Activated CD4-positive, alpha-beta T cell treated with anti-CD3 and anti-CD28 coated beads, Interleukin-2, Interleukin-6, amounts not matched to agents 100 ng/mL and 50 ng/mL, durations not matched to agents 16 hours and 8 hours (primary cell): ENCODE data around the gene RUNDC1.
"Not testable (repeated sequence)": the region's sequence is repeated elsewhere in the genome, so short reads cannot be mapped to it uniquely, and the experiment has no call there.

Source experiments
- DNase-seq: peaks from one replicate; pipeline ENCODE4 v3.0.0-alpha.2; 2020

Gene RUNDC1

DNA sequence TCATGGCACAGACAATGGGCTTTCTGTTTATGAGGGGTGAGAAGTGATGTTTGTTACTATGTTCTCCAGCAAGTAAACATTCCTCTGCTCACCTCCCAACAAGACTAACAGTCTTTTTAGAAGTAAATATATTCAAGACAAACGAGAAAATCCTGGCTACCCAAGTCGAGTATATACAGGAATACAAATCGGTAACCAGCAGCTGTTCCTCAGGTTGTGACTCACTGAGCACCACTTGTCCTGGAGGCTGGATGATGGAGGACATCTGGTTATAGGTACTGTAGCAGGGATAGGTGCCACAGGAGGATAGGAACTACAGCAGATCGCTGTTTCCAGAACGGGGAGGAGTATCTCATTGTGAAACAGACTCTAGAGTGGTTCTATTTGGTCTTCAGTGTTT, 12.5 kb downstream of the RUNDC1 start:
- DNase-seq = no peak

DNA sequence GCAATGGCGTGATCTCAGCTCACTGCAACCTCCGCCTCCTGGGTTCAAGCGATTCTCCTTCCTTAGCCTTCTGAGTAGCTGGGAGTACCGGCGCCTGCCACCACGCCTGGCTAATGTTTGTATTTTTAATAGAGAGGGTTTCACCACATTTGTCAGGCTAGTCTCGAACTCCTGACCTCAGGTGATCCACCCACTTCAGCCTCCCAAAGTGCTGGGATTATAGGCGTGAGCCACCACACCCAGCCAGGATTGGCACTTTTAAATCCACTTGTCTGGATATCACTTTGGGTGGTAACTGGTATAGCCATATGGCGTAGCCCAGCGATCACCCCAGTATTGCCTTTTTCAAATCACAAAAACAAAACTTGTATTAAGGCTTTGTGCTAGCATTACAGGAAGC, 13.5 kb downstream of the RUNDC1 start:
- not testable (repeated sequence) for DNase-seq

DNA sequence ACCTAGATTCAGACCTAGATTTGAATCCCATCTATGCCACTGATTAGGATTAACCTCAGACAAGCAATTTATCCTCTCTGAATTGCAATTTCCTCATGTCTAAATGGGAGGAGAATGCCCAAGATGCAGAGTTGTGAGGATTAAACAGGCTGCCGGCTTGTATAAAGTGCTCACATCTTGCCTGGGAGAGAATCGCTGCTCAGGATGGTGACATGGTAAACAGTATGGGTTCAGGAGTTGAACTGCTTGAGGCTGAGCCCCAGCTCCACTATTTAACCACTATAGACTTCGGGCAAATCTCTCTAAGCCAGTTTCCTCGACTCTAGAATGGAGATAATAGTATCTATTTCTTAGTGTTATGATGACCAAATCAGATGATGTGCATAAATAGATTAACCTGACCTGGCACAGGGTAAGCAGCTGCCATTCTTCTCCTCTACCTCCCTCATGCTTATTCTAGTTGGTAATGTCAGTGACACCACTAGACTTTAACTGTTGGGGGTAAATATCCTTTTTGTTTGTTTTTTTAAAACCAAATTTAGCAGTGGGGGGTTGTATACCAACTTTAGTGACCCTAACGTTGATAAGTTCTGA, 17.1 kb downstream of the RUNDC1 start:
- DNase-seq = no peak

DNA sequence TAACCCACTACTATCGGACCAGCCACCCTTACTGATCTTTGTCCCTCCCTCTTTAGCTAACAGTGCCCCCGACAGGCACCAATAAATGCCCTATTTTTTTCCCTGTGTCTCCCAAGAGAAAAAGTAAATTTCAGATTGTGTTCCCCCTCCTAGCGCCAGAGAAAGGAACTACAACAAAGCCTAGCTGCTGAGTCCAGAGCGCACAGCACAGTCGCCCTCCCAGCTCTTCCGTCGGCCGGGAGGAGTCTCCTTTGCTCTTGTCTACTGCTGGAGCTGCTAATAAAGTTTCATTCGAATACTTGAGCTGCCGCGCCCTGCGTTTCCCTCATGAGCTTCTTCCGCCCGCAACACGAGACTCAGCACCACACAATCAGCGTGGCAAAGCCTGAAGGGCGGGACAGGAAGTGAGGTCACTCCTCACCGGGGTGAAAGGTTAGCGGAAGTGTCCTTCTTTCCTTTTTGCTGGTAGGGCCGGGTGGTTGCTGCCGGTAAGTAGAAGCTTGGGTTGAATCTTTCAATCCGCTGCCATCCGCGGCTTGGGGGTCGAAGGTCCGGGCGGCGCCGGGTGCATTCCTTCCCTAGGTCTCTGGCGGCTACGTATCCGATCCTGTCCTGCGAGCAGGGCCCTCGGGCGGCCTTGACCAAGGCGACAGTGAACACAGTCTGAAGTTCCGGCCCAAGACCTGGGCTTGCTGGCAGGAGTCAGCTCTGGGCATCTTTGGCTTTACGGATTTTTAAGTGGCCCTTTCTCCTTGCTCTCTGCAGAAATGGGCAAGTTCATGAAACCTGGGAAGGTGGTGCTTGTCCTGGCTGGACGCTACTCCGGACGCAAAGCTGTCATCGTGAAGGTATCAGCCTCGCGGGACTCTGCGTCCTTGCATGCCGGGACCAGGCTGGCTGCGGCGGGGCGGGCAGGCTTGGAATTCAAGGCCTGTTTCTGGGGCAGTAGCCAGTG, 17.9 kb downstream of the RUNDC1 start, which contains the start of gene RPL27:
Gene RPL27, plus strand, starts transcription at position 436 of the 955 bp plus-strand sequence. Its CDS starts 332 bp downstream, at position 768.
- DNase-seq = peak; percentile 99

DNA sequence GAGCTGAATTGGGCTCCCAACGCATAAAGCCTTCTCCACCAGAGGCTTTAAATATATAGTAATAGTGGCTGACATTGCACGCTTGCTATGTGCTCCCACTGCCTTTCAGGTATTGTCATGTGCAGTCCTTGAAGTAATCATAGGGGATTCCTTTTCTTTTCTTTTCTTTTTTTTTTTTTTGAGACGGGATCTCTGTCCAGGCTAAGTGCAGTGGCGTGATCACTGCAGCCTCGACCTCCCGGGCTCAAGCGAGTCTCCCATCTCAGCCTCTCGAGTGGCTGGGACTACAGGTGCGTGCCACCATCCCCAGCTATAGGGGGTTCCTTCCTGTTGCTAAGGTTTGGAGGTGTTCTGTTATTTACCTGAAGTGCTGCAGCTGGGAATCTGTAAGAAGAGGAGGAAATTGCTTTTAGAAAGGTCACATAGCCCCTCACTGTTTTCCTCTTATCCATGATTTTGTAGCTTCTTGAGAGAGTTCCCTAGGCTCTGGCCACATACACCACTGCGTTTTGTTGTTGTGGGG, 18.7 kb downstream of the RUNDC1 start:
- DNase-seq = no peak

DNA sequence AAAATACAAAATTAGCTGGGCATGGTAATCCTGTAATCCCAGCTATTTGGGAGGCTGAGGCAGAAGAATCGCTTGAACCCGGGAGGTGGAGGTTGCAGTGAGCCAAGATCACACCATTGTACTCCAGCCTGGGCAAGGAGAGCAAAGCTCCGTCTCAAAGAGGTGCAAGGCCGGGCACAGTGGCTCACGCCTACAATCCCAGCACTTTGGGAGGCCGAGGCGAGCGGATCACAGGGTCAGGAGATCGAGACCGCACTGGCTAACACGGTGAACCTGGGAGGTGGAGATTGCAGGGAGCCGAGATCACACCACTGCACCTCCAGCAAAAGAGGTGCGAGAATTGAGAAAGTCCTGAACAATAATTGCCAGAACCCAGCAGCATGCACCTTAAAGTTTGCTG, 20.5 kb downstream of the RUNDC1 start:
- DNase-seq = not testable (repeated sequence)

DNA sequence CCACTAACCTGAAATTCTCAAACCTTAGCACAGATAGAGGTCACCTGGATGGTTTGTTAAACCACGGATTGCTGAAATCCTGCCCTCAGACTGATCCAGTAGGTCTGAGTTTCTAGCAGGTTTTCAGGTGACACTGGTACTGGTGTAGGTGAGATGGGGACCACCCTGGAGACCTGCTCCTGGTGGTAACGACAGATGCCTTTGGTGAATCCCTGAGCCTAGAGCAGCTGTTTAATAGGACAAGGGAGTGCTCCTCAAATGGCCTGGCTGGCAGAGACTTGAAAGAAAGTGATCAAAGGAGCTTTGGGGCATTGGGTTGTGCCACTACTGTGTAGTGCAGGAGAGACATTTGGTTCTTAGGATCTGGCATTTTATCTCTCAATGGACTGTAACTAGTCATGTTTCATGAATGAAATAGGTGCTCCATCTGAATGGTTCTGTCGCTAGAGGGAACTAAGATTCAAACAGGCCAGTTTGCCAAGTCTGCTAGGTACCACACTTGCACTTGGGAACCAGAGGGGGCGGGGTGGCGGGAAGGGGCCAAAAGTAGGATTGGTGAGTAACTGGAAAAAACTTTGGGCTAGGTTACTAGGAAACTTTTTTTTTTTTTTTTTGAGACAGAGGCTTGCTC, 23.3 kb downstream of the RUNDC1 start:
- DNase-seq = no peak

DNA sequence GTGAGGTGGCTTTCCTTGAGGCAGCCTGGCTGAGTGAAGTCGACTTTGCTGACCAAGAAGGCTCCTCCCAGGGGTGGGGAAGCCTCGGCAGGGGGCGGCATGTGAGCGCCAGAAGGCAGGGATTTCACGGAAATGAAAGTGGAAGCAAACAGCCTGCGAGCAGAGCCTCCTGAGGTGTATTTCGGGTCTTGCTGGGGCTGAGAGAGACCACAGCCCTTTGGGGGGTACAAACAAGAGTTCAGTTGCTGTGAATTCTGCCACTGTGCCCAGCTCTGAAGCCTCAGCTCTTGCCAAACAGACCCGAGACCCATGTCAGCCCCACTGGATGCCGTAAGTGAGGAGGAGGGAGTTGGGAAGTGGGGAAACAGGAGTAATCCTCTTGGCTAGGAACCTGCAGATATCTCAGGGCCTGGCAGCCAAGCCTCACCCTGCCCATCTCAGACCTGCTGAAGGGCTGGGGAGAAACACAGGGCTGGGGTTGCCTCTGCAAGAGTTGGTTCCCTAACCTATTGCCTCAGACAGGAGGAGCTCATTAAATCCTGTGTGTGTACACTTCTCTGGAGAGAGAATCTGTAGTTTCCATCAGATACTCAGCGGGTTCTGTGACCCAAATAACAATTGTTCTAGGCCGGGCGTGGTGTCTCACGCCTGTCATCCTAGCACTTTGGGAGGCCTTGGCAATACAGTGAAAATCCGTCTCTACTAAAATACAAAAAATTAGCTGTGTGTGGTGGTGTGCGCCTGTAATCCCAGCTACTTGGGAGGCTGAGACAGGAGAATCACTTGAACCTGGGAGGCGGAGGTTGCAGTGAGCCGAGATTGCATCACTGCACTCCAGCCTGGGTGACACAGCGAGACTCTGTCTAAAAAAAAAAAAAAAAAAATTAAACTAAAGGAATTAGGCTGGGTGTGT, 26.5 kb downstream of the RUNDC1 start, which contains the start of gene IFI35:
Gene IFI35, plus strand, starts transcription at position 146 of the 913 bp plus-strand sequence. Its CDS starts 164 bp downstream, at position 310.
- DNase-seq = peak; percentile 91

DNA sequence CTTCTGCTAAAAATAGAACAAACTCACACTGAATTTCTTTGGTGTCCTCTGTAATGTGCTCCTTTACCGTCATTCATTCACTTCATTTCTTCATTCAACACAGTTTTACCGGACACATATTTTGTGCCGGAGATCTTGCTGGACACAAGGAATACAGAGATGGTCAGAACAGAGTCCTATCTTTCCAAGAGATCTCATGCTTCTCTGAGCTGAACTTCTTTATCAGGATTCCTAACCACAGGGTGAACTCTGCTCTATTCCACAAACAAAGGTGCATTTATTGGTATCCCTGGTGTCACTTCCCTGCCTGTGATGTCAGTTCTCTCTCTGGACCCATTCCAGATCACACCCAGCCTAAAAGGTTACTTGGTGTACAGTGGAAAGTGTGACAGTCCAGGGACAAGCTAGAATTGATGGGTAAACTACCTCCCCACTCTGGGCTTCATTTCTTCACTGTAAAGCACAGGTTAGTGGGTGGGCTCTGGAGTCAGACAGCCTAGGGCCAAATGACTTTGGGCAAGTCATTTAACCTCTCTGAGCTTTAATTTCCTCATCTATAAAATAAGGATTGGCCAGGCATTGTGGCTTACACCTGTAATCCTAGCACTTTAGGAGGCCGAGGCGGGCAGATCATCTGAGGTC, 30.4 kb downstream of the RUNDC1 start:
- DNase-seq = no peak

DNA sequence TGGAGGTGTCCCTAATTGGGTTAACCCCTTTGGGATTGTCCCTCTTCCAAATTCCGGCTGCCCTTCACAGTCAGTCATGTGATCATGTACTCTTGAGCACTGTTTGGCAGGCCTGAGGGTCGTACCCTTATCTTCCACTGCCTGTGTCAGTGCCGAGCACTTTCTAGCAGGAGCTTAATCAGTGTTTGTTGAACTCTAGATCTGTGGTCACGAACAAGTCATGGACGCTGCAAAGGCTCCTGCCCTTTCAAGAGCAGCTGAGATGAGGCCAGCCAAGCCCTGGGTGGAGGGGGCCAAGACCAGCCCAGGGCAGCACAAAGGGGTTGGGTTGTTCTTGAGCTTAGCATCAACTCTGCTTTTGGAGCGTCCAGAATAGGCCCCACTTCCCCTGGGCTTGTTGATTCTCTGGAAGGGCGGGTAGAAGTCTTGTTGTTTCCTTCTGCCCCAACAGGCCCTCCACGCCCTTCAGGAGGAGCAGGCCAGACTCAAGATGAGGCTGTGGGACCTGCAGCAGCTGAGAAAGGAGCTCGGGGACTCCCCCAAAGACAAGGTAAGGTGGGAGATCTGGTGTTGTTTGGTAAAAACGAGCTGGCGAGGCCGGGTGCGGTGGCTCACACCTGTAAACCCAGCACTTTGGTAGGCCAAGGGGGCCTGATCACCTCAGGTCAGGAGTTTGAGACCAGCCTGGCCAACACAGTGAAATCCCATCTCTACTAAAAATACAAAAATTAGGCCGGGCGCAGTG, 31.5 kb downstream of the RUNDC1 start:
- DNase-seq = no peak

DNA sequence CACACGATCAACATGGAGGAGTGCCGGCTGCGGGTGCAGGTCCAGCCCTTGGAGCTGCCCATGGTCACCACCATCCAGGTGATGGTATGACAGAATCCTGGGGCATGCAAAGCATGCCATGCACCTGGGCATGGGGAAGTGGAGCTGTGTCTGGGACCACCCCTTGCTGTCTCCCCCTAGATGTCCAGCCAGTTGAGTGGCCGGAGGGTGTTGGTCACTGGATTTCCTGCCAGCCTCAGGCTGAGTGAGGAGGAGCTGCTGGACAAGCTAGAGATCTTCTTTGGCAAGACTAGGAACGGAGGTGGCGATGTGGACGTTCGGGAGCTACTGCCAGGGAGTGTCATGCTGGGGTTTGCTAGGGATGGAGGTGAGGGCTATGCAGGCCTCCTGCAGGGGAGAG, 32.9 kb downstream of the RUNDC1 start:
- DNase-seq = no peak

DNA sequence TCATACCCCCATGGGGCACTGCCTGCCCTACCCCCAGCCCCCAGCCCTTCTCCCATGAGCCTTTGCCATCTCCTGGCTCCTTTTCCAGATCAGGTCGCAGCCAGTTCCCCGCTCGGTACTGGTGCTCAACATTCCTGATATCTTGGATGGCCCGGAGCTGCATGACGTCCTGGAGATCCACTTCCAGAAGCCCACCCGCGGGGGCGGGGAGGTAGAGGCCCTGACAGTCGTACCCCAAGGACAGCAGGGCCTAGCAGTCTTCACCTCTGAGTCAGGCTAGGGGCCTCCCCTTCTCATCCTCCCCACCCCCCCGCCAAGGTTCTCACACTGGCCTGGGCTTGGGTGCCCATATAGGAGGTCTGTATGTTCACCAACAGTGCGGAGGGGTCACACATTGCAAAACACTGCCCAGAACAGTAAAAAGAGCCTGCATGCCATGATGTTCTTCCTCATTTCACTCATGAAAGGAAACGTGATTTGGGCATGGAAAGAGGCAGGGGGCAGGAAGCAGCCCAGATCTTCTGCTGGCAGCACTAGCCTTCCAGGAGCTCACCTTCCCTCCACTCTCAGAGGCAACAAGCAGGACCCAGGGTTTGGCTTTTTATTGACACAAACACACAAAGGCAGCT, 33.8 kb downstream of the RUNDC1 start:
- no peak for DNase-seq

DNA sequence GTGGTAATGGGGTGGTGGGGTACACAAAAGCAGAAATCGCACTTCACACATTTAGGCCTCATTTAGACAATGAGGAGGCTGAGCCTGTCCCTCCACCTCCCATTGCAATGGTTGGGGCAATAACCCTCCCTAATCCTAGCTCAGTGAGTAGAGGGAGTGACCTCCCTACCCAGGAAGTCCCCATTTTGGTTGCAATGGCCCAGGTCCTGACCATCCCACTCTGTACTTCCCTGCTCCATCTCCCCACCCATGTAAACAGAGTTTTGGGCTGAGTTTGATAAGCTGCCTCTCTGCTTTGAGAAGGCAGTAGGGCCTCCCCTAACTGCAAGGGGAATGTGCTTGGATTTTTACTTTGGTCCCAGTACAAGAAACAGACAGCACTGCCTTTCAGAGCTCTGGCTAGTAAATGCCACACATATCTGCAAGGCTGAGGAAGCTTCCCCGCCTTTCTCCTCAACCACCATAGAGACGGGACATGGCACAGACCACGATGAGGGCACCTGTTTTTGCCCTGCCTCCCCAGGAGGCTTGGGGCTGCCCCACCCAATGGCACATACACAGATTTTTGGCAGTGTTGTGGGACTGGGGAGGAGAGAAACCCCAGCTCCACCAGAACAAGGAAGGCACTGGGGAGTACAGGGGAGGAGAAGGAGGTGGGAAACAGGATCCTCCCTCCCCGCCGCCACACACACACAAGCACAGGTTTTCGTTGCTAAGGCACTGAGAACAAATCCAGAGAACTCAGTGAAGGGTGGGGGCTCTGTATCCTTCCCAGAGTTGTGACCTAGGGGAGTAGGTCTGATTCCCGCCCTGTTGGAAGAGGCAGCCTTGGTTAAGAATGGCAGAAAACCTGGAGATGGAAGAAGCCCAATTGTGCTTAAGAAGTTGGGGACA, 34.5 kb downstream of the RUNDC1 start:
- no peak for DNase-seq

DNA sequence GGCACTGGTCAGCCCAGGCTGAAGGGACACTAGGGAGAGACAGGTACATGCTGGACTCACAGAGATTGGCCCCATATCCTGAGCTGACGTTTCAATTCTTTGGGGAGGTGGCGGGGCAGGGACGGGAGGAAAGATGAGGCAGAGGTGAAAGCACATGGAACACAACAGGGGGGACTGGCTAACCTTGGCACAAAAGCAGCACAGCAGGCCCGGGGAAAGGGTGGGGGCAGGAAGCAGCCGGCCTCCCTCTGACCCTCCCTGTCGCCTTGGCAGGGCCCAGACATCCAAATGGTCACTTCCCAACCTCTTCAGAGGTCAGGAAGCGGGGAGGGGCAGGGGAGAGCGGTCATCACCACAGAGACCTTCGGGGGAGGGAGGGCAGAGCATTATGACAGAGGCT, 35.2 kb downstream of the RUNDC1 start:
- no peak for DNase-seq

DNA sequence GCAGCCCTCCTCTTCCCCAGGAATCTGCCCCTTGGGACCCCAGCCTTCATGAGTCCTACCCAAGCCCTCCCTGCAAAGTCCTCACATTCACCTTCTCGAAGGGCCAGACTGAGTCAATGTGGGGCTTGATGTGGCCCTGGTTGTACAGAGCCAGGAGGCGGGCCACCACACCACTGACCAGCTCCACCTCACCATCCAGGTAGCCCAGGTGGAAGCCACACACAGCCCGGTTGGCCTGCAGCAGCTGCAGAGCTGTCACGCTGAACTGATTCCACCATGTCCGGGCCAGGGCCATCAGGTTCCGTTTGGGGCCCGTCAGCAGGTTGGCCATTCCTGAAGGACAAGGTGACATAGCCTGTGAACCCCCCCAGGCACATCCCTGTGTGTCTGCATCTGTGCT, 35.9 kb downstream of the RUNDC1 start:
- no peak for DNase-seq

DNA sequence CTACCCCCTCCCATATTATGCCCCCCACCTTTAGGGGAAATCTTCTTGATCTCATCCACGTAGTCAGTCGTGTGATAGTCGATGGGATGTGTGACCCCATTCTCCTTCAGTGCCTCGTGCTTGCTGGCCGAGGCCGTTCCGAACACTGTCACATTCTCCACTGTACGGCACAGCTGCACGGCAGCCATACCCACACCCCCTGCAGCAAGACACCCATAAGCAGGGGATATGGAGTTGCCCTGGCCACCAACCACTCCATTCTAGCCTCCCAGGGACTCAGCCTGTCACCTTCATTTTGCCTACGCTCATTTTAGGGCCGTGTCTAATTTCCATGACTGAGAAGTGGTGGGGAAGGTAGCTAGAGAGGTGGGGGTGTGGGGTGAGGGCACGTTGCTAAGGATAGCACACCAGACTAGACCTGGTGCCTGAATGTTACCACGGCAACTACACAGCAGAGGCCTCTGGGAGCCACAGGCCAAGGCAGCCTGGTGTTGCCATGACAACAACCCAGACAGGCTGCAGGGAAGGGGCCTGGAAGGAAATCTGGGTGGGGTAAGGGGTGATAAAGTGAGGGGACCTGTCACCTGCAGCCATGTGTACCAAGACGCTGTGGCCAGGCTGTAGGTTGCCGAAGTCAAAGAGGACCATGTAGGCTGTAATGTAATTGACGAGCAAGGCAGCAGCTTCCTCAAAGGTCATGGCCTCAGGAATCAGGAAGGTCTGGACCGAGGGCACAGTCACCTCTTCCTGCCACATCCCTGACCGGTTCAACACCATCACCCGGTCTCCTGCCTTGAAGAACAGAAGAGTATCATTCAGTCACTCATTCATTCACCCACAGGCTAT, 37.9 kb downstream of the RUNDC1 start:
- no peak for DNase-seq

DNA sequence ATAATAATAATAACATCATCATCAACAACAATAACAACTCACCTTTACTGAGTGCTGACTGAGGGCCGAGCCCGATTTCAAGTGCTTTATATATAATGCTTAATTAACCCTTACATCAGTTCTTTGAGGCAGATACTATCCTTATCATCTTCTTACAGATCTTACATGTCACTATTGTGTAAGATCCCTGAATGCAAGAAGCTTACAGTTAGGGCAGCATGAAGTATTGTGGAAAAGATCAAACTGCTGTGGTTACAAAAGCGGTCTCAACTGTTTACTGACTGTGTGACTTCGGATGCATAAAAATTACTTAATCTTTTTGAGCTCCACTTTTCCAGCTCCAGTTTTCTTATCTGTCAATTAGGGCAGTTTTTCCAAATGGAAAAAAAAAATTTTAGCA, 38.6 kb downstream of the RUNDC1 start:
- DNase-seq = no peak

DNA sequence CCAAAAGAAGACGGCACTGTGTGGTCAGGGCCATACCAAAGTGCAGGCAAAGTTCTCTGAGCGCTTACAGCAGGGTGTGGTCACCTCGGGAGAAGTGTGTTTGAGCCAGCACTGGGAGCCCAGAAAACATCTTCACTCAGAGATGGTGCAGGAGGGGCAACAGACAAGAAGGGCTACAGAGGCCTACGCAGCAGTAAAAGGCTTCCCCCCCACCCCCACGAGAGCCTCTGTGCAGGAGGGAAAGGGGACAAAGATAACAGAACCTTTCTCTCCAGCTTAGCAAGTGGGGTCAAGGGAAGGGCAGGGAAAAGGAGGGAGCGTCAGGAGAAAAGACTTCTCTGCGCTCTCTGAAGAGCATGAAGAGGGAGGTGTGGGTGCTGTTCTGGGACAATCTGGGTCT, 39.1 kb downstream of the RUNDC1 start:
- no peak for DNase-seq
